HCT116 (cell line): ENCODE data around the gene PTPDC1. TPM values are rescaled to one million over a fixed set of nuclear protein-coding genes. Genes with fewer than 3 reads are reported as not detected.

Experiments
- ATAC-seq: fragments of 200-7000 bp; cut with Tn5 transposase; 2 replicates; pipeline ENCODE4 v1.9.1; 2020; ENCODE audit warnings: mild to moderate bottlenecking, moderate library complexity
- BruUV-seq: library from RNA; stranded (reverse); fragments of 400-500 nt; replicated peaks from 2 replicates; lab custom pipeline; 2021; lab: Mats Ljungman, UMichigan
- CTCF ChIA-PET: fragments of 300-600 bp; sonication (Branson Sonifier 250); formaldehyde crosslinking; loops from one replicate; lab custom pipeline; 2021; ENCODE audit warnings: antibody characterized with exemption; lab: Charles Lee
- POLR2A ChIA-PET: fragments of 300-600, 350-600 bp; sonication (Branson Sonifier 250); formaldehyde crosslinking; loops from one replicate; lab custom pipeline; 2021; ENCODE audit warnings: antibody characterized with exemption; lab: Charles Lee
- RAD21 ChIA-PET, 2 experiments: fragments of 300-600 bp; sonication (Branson Sonifier 250); formaldehyde crosslinking; loops; one replicate each; lab custom pipeline; 2023; ENCODE audit warnings: low total read pairs in 2 of 2; ENCODE audit not compliant: uncharacterized antibody in 2 of 2, unreplicated experiment in 2 of 2, low non-redundant PET in 1 of 2; lab: Charles Lee
- DNase-seq: peaks from one replicate; pipeline ENCODE4 v3.0.0-alpha.2; 2010; ENCODE audit warnings: low read depth, low spot score
- H2AFZ ChIP-seq: fragments of 200-600 bp; shearing (Covaris generic), sonication (generic); 2 replicates; pipeline ENCODE4 v1.6.1; 2017; ENCODE audit warnings: low read depth, mixed run types, mixed read lengths, antibody characterized with exemption, low read length; ENCODE audit not compliant: poor library complexity, severe bottlenecking
- H3K27ac ChIP-seq: 2 replicates; pipeline ENCODE4 v1.5.1; 2012; ENCODE audit warnings: low read depth, low read length
- H3K27me3 ChIP-seq: fragments of 200-600 bp; sonication (generic); 2 replicates; pipeline ENCODE4 v1.6.1; 2016; ENCODE audit warnings: mixed run types, low read length, mixed read lengths; ENCODE audit not compliant: insufficient read depth
- H3K36me3 ChIP-seq, 2 experiments: fragments of 200-500 bp in 1 of 2; fragments of 200-600 bp in 1 of 2; sonication (Bioruptor generic) in 1 of 2; sonication (generic) in 1 of 2; 2 replicates each; pipeline versions ENCODE4 v1.5.1 to v1.6.1; 2014 to 2016; ENCODE audit warnings: low read length in 2 of 2, inconsistent platforms in 1 of 2, mixed read lengths in 1 of 2, mixed run types in 1 of 2; ENCODE audit not compliant: insufficient read depth in 2 of 2, control insufficient read depth in 1 of 2
- H3K4me1 ChIP-seq, 2 experiments: fragments of 200-600 bp in 1 of 2; sonication (generic) in 1 of 2; 2 replicates each; pipeline versions ENCODE4 v1.5.1 to v1.6.1; 2012 to 2017; ENCODE audit warnings: low read length in 2 of 2, inconsistent platforms in 1 of 2, mild to moderate bottlenecking in 1 of 2, mixed read lengths in 1 of 2, mixed run types in 1 of 2, moderate library complexity in 1 of 2; ENCODE audit not compliant: insufficient read depth in 2 of 2, control insufficient read depth in 1 of 2
- H3K4me2 ChIP-seq: fragments of 200-600 bp; sonication (generic); 2 replicates; pipeline ENCODE4 v1.6.1; 2017; ENCODE audit warnings: mixed run types, low read length, mixed read lengths
- H3K4me3 ChIP-seq, 2 experiments: fragments of 200-600 bp in 1 of 2; sonication (generic) in 1 of 2; replicated peaks in 1 of 2; 2 replicates each; pipeline ENCODE4 v1.5.1; 2011 to 2016; ENCODE audit warnings: low read length in 2 of 2, control low read depth in 1 of 2, low read depth in 1 of 2, mild to moderate bottlenecking in 1 of 2, mixed read lengths in 1 of 2, mixed run types in 1 of 2
- H3K79me2 ChIP-seq: fragments of 200-600 bp; sonication (generic); 2 replicates; pipeline ENCODE4 v1.6.1; 2017; ENCODE audit warnings: mild to moderate bottlenecking, mixed run types, low read length, moderate library complexity, mixed read lengths; ENCODE audit not compliant: insufficient read depth
- H3K9ac ChIP-seq: fragments of 200-600 bp; sonication (generic); 2 replicates; pipeline ENCODE4 v1.6.1; 2016; ENCODE audit warnings: low read length, mixed read lengths
- H3K9me2 ChIP-seq: fragments of 200-600 bp; sonication (generic), shearing (Covaris generic); 2 replicates; pipeline ENCODE4 v1.6.1; 2017; ENCODE audit warnings: mixed run types, mild to moderate bottlenecking, moderate library complexity; ENCODE audit not compliant: insufficient read depth
- H3K9me3 ChIP-seq, 2 experiments: fragments of 200-500 bp in 1 of 2; fragments of 200-600 bp in 1 of 2; sonication (Bioruptor generic) in 1 of 2; sonication (generic) in 1 of 2; 2 replicates each; pipeline ENCODE4 v1.6.1; 2014 to 2017; ENCODE audit warnings: low read length in 2 of 2, mixed read lengths in 2 of 2, inconsistent platforms in 1 of 2, low read depth in 1 of 2, mild to moderate bottlenecking in 1 of 2, mixed run types in 1 of 2, moderate library complexity in 1 of 2; ENCODE audit not compliant: control insufficient read depth in 1 of 2, insufficient read depth in 1 of 2
- H4K20me1 ChIP-seq: fragments of 200-600 bp; sonication (generic), shearing (Covaris generic); 2 replicates; pipeline ENCODE4 v1.6.1; 2017; ENCODE audit warnings: mixed run types, mild to moderate bottlenecking, moderate library complexity; ENCODE audit not compliant: insufficient read depth
- CBX3 ChIP-seq: IDR thresholded peaks from 2 replicates; pipeline ENCODE4 v1.6.1; 2012; ENCODE audit warnings: low read depth
- CEBPB ChIP-seq: IDR thresholded peaks from 2 replicates; pipeline ENCODE4 v1.6.1; 2012; ENCODE audit warnings: low read depth
- EZH2 ChIP-seq: fragments of 200-600 bp; sonication (generic); IDR thresholded peaks from 2 replicates; pipeline ENCODE4 v1.6.1; 2017; ENCODE audit warnings: antibody characterized with exemption, mixed run types
- MAX ChIP-seq: IDR thresholded peaks from 2 replicates; pipeline ENCODE4 v1.6.1; 2012
- POLR2A ChIP-seq: IDR thresholded peaks from 2 replicates; pipeline ENCODE4 v1.7.0; 2011; ENCODE audit warnings: borderline replicate concordance; ENCODE audit not compliant: insufficient read depth, insufficient read length; ENCODE audit errors: extremely low read depth
- RAD21 ChIP-seq: IDR thresholded peaks from 2 replicates; pipeline ENCODE4 v1.6.1; 2012; ENCODE audit warnings: low read depth, mild to moderate bottlenecking
- ZFX ChIP-seq: fragments of 450-650 bp; IDR thresholded peaks from 2 replicates; pipeline ENCODE4 v1.6.1; 2017
- intact Hi-C: fragments of 100-400 bp; cut with micrococcal nuclease; formaldehyde crosslinking; loops from 2 replicates; pipeline ENCODE4 v1.10.0; 2022
- total RNA-seq: library from RNA; stranded (reverse); gene quantifications from one replicate; pipeline ENCODE4 v1.2.1, GENCODE V29; 2021; ENCODE audit not compliant: unreplicated experiment

The PTPDC1 gene
- total RNA-seq, 1 experiment from 2014 or later = 12.7 TPM

DNA sequence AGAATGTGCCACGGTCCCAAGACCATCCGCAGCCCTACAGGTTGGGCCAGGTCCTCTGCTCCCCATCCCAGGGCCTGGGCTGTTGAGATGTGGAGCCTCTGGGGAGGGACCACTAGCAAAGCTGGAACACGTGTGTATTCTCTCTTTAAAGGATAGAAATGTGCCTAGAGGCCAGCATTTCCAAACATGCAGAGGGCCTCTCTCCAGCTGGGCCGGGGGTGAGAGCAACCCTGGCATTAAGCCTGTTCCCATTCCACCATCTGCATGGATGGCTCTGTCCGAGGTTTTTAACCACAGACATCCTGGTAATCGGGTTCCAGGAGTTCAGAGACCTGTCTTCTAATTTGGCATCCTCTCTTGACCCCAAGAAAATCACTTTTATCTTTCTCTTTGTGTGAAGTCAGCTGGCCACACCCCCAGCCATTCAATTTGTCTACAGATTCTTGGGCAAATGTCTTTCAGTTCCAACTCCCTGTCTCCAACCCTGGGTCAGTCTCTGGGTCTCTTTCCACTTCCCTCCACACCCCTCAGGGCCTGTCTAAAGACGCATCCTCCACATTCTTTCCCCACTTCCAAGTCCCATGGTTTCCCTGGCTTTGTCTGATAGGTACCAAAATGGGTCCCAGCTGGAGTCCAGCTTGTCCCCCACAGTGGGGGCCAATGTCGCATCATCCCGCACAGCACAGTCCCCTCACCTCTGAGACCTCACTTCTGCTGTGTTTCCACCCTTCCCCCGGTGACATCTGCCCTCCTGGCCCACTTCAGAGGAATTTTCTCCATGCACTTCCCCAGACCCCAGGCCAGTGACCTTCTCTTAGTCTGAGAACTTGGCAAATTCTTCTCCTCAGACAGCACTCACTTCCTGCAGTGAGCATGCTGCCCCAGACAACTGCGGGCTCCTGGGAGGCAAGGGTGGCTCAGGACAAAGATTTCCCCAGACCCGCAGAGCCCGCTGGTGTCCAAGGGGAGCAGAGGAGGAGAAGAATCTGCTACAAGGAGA lies 56.8 kb downstream of the PTPDC1 start:
- no peak for TF ChIP-seq ZFX
- no peak for TF ChIP-seq CBX3
- no peak for TF ChIP-seq EZH2
- no peak for TF ChIP-seq CEBPB
- TF ChIP-seq POLR2A = no peak
- no peak for TF ChIP-seq MAX
- no peak for TF ChIP-seq RAD21
- peak overlapping the region; percentile 69 for H3K4me2 ChIP-seq
- intact Hi-C loops = loop anchor here (1.0 kb wide), 1 partner anchor 19 kb away; no protein-coding TSS in a partner anchor
- DNase-seq = no peak
- peak overlapping the region; percentile 81 for H2AFZ ChIP-seq
- no peak overlapping the region for H3K4me3 ChIP-seq
- no peaks in the 10 kb centered on the region for H3K36me3 ChIP-seq
- H3K9me2 ChIP-seq = no peaks in the 10 kb centered on the region
- H3K9me3 ChIP-seq = no peaks in the 10 kb centered on the region
- ChIA-PET CTCF (no interaction called here), POLR2A (interaction anchor here (1.8 kb wide), 1 partner anchor 16 kb away, joined by 5 read pairs; no protein-coding TSS in a partner anchor), RAD21 (interaction anchor here in 1 of 2 experiments (1.6 kb wide), 1 partner anchor 29 kb away, joined by 3 read pairs; no protein-coding TSS in a partner anchor)
- no peak overlapping the region; the same call in 1 of the 2 replicates for H3K9ac ChIP-seq
- peak overlapping the region; percentile 57 for H3K27ac ChIP-seq
- H3K79me2 ChIP-seq = no peaks in the 10 kb centered on the region
- no peaks in the 10 kb centered on the region for H4K20me1 ChIP-seq
- no peak; the same call in 1 of the 2 replicates for ATAC-seq
- peaks cover 19 to 25% of the 10 kb centered on the region in 2 experiments for H3K4me1 ChIP-seq
- BruUV-seq = no TSS peak
- H3K27me3 ChIP-seq = no peaks in the 10 kb centered on the region

GRCh38 chr9:94142353-94142752 lies 58.1 kb downstream of the PTPDC1 start:
- no peaks in the 10 kb centered on the region for H3K9me3 ChIP-seq
- BruUV-seq = no TSS peak
- POLR2A ChIA-PET = no interaction called here
- intact Hi-C loops = no loop called here
- no peaks in the 10 kb centered on the region for H4K20me1 ChIP-seq
- no peaks in the 10 kb centered on the region for H3K27me3 ChIP-seq
- H3K4me3 ChIP-seq = no peak overlapping the region
- no peak overlapping the region for H3K27ac ChIP-seq
- ATAC-seq (no peak), DNase-seq (no peak)
- H3K9me2 ChIP-seq = no peaks in the 10 kb centered on the region
- no peaks in the 10 kb centered on the region for H3K36me3 ChIP-seq
- no peak for TF ChIP-seq EZH2
- CTCF ChIA-PET = no interaction called here
- H3K4me2 ChIP-seq = no peak overlapping the region
- no peak overlapping the region for H3K9ac ChIP-seq
- H3K4me1 ChIP-seq = peaks cover 19 to 25% of the 10 kb centered on the region in 2 experiments
- H2AFZ ChIP-seq = no peak overlapping the region
- RAD21 ChIA-PET = no interaction called here
- no peaks in the 10 kb centered on the region for H3K79me2 ChIP-seq
